Bronchial epithelial cell (primary cell): Measurements from ENCODE around the gene FAR2. TPM values are rescaled to one million over a fixed set of nuclear protein-coding genes. Genes with fewer than 3 reads are reported as not detected.
A peak's percentile ranks its signal among the peaks of the same experiment; 100 is the strongest.
"Not testable (repeated sequence)": the region's sequence is repeated elsewhere in the genome, so short reads cannot be mapped to it uniquely, and the experiment has no call there.

Experiments
- DNase-seq: peaks from one replicate; pipeline ENCODE4 v3.0.0-alpha.2; 2010; ENCODE audit warnings: low read depth
- FAIRE-seq: peaks from 2 replicates; lab custom pipeline; 2011; peaks lifted over from hg19 to GRCh38; lab: Jason Lieb, UNC
- H3K27me3 ChIP-seq: 2 replicates; pipeline ENCODE4 v1.5.1; 2011; ENCODE audit warnings: low read length; ENCODE audit not compliant: control insufficient read depth, insufficient read depth
- H3K36me3 ChIP-seq: 2 replicates; pipeline ENCODE4 v1.5.1; 2011; ENCODE audit warnings: low read length; ENCODE audit not compliant: control insufficient read depth, insufficient read depth
- H3K4me3 ChIP-seq: 2 replicates; pipeline ENCODE4 v1.5.1; 2011; ENCODE audit warnings: mild to moderate bottlenecking, low read depth, low read length, control low read depth
- total RNA-seq: library from RNA; depleted of rRNA; stranded (reverse); fragments of >200 nt; gene quantifications from 2 replicates; pipeline ENCODE4 v1.2.1, GENCODE V29; 2014
- TF ChIP-seq, protein P1 (sequence below): IDR thresholded peaks from 2 replicates; pipeline ENCODE4 v1.5.1; 2011; ENCODE audit warnings: mild to moderate bottlenecking, moderate library complexity, low read length, control low read depth, inconsistent platforms; ENCODE audit not compliant: insufficient read depth, severe bottlenecking

The FAR2 gene
- total RNA-seq, 1 donor from 2014 or later = 2.4 TPM

DNA sequence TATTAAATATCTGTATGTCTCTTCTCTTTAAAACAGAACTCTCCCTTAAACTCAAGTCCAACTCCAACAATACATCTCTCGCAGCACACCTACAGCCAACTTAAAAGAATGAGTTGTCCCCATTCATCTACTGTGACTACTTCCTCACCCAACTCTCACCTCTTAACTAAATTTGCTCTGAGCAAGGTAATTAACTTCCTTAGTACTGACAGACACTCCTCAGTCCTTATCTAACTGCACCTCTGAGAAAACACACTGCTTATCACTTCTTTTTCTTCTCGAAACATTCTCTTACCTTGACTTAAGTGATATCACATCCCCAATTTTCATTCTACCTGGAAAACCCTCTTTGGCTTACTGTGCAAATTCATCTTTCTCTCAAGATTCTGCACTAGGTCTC lies 224.9 kb downstream of the FAR2 start:
- DNase-seq = no peak
- TF ChIP-seq, protein P1, sequence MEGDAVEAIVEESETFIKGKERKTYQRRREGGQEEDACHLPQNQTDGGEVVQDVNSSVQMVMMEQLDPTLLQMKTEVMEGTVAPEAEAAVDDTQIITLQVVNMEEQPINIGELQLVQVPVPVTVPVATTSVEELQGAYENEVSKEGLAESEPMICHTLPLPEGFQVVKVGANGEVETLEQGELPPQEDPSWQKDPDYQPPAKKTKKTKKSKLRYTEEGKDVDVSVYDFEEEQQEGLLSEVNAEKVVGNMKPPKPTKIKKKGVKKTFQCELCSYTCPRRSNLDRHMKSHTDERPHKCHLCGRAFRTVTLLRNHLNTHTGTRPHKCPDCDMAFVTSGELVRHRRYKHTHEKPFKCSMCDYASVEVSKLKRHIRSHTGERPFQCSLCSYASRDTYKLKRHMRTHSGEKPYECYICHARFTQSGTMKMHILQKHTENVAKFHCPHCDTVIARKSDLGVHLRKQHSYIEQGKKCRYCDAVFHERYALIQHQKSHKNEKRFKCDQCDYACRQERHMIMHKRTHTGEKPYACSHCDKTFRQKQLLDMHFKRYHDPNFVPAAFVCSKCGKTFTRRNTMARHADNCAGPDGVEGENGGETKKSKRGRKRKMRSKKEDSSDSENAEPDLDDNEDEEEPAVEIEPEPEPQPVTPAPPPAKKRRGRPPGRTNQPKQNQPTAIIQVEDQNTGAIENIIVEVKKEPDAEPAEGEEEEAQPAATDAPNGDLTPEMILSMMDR = no peak
- H3K27me3 ChIP-seq = no peaks in the 10 kb centered on the region
- no peaks in the 10 kb centered on the region for H3K36me3 ChIP-seq
- no peak overlapping the region for H3K4me3 ChIP-seq
- FAIRE-seq = no peak

DNA sequence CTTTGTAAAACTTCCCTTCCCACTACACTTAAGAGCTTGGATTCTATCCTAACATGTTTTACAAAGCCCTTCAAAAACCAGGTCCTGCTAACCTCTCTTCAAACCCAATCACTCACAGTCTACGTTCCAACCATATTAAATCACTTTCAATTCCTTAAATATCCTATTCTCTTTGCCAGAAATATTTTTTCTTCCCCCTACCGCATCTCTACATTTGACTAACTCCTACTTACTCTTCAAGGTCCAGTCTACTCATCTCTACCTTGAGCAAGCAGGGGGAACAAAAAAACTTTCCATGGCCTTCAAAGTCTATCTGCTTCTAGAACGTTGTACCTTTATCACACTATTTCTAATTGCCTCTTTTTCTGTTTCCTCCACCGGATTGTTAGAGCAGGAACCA lies 225.8 kb downstream of the FAR2 start:
- TF ChIP-seq, protein P1 = no peak
- H3K27me3 ChIP-seq = no peaks in the 10 kb centered on the region
- H3K36me3 ChIP-seq = no peaks in the 10 kb centered on the region
- no peak for DNase-seq
- no peak for FAIRE-seq
- H3K4me3 ChIP-seq = no peak overlapping the region

DNA sequence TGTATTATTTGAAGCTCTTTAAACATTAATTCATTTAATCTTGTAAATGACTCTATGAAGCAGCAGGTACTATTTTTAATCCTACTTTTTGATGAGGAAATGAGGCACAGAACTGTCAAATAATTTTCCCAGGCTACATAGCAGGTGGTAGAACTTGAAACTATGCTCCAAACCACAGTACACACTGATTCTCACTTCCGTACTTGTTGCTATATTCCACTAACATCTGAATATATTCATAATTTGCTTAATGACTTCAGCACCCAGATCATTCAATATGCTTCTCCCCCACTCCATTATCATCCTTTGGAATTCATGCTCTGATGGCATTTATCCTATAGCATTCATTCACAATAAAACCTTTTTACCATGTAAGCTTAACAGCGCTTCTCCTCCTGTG lies 227.0 kb downstream of the FAR2 start:
- Histone ChIP-seq H3K36me3 (no peaks in the 10 kb centered on the region), H3K4me3 (no peak overlapping the region), H3K27me3 (no peaks in the 10 kb centered on the region)
- DNase-seq = no peak
- no peak for FAIRE-seq
- TF ChIP-seq, protein P1 = no peak

DNA sequence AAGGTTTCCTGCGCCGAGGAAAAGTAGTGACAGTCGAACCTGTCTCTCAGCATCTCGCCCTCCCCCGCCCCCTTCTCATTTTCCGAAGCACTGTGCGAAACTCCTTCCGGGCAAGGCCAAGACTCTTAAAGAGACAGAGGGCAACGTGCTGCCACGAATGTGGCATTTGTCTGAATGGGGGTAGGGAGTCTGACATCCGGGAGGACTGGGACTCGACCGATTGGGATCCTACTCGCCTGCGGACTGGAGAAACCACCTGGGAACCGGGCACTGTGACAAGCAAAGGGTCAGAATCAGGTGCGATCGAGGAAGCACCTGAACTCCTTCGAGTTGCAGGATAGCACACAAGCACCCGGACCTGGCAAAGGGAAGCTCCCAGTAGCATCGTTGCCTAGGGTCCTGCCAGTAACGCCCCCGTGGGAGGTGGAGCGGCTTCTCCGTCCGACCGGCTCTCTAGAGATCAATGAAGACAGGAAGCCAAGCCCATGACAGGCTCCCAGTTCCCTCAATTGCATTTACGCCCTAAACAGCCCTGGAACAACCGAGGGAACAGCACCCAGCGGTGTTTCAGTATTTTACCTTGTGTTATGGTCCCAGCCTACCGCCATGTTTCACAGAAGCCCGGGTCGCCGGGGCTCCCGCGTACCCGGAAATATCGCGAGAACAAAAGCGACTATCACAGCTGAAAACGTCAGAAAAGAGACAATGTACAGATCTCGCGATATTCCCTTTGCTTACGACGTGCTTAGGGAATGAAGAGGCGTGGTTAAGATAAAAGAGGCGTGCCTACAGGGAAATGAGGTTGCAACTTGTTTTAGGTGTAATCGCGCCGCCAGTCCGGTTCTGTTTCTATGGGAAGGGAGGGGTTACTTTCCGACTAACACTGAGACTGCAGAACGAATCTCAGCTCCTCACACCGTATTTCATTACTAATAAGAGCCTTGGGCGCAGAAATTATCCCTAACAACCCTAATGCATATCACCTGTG lies 231.8 kb downstream of the FAR2 start, which contains the start of gene ERGIC2:
ERGIC2 (minus strand) TSS at position 637 of the 988 bp plus-strand sequence. CDS start 9,539 bp downstream, outside the sequence.
- Histone ChIP-seq H3K4me3 (peak within 1 kb of the TSS; percentile 74), H3K36me3 (no peaks in the 10 kb centered on the region), H3K27me3 (no peaks in the 10 kb centered on the region)
- FAIRE-seq = peak; percentile 96
- DNase-seq = peak; percentile 99
- TF ChIP-seq, protein P1 = no peak

DNA sequence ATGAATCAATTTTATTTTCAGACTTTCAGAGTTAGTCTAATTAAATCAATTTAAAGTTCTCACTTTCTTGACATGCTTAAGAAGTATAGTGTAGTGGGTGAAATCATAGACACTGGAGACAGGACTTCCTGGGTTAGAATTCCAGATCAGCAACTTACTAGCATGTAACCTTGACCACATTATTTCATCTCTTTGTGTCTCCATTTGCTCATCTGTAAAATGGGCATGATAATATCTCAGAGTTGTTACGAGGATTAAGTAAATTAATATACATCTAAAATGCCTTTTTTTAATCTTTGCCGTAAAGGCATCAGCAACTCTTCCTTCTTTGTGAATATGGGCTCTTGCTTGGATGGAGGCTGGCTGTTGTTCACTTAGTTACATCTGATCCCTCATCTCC lies 233.2 kb downstream of the FAR2 start:
- FAIRE-seq = no peak
- DNase-seq = no peak

DNA sequence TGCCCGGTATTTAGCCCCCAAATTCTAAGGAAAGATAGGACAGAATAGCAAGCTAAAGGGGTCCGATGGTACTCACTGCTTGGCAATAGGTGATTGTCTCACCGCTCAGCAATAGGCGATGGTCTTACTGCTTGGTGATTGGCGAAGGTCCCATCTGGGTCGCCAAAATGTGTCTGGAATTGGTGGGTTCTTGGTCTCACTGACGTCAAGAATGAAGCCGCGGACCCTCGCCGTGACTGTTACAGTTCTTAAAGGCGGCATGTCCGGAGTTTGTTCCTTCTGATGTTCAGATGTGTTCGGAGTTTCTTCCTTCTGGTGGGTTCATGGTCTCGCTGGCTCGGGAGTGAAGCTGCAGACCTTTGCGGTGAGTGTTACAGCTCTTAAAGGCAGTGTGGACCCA lies 236.1 kb downstream of the FAR2 start:
- DNase-seq, H3K27me3 ChIP-seq, H3K36me3 ChIP-seq, FAIRE-seq, H3K4me3 ChIP-seq: not testable (repeated sequence)

More for the DNA sequence above, 233.2 kb downstream of the FAR2 start:
- H3K36me3 ChIP-seq = no peaks in the 10 kb centered on the region
- no peak overlapping the region for H3K4me3 ChIP-seq
- H3K27me3 ChIP-seq = no peaks in the 10 kb centered on the region
- TF ChIP-seq, protein P1 = no peak
